HL-60 (cell line): ENCODE results near the gene UVSSA.

Experiments used
- GABPA ChIP-seq: IDR thresholded peaks from 2 replicates; pipeline ENCODE4 v1.6.1; 2012; ENCODE audit warnings: low read depth
- POLR2AphosphoS5 ChIP-seq: IDR thresholded peaks from 2 replicates; pipeline ENCODE4 v1.6.1; 2012; ENCODE audit warnings: low read depth
- SPI1 ChIP-seq: IDR thresholded peaks from 2 replicates; pipeline ENCODE4 v1.6.1; 2012; ENCODE audit warnings: low read depth, mild to moderate bottlenecking, borderline replicate concordance
- TF ChIP-seq, protein P1 (sequence below): IDR thresholded peaks from one replicate; pipeline ENCODE4 v1.5.1; 2011; ENCODE audit warnings: low read length, control low read depth, inconsistent platforms; ENCODE audit not compliant: insufficient read depth
- TF ChIP-seq, protein P2 (sequence below): IDR thresholded peaks from 2 replicates; pipeline ENCODE4 v1.6.1; 2012; ENCODE audit warnings: low read depth; ENCODE audit not compliant: insufficient replicate concordance

- TF ChIP-seq, protein P1, sequence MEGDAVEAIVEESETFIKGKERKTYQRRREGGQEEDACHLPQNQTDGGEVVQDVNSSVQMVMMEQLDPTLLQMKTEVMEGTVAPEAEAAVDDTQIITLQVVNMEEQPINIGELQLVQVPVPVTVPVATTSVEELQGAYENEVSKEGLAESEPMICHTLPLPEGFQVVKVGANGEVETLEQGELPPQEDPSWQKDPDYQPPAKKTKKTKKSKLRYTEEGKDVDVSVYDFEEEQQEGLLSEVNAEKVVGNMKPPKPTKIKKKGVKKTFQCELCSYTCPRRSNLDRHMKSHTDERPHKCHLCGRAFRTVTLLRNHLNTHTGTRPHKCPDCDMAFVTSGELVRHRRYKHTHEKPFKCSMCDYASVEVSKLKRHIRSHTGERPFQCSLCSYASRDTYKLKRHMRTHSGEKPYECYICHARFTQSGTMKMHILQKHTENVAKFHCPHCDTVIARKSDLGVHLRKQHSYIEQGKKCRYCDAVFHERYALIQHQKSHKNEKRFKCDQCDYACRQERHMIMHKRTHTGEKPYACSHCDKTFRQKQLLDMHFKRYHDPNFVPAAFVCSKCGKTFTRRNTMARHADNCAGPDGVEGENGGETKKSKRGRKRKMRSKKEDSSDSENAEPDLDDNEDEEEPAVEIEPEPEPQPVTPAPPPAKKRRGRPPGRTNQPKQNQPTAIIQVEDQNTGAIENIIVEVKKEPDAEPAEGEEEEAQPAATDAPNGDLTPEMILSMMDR: no peak
- TF ChIP-seq POLR2AphosphoS5 (no peak), GABPA (no peak), SPI1 (no peak)
- TF ChIP-seq, protein P2, sequence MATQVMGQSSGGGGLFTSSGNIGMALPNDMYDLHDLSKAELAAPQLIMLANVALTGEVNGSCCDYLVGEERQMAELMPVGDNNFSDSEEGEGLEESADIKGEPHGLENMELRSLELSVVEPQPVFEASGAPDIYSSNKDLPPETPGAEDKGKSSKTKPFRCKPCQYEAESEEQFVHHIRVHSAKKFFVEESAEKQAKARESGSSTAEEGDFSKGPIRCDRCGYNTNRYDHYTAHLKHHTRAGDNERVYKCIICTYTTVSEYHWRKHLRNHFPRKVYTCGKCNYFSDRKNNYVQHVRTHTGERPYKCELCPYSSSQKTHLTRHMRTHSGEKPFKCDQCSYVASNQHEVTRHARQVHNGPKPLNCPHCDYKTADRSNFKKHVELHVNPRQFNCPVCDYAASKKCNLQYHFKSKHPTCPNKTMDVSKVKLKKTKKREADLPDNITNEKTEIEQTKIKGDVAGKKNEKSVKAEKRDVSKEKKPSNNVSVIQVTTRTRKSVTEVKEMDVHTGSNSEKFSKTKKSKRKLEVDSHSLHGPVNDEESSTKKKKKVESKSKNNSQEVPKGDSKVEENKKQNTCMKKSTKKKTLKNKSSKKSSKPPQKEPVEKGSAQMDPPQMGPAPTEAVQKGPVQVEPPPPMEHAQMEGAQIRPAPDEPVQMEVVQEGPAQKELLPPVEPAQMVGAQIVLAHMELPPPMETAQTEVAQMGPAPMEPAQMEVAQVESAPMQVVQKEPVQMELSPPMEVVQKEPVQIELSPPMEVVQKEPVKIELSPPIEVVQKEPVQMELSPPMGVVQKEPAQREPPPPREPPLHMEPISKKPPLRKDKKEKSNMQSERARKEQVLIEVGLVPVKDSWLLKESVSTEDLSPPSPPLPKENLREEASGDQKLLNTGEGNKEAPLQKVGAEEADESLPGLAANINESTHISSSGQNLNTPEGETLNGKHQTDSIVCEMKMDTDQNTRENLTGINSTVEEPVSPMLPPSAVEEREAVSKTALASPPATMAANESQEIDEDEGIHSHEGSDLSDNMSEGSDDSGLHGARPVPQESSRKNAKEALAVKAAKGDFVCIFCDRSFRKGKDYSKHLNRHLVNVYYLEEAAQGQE: no peak
These were observed 31.7 kb upstream of the UVSSA start for GRCh38 chr4:1315306-1315705.
